Nephron (organoid): ENCODE measurements around the gene LTF.

Experiments
- H3K27ac Mint-ChIP-seq, 3 experiments: 2 replicates each; pipeline ENCODE4 v1.8.0; 2020; ENCODE audit warnings: mixed read lengths in 3 of 3, mild to moderate bottlenecking in 2 of 3, moderate library complexity in 1 of 3
- H3K27me3 Mint-ChIP-seq: 2 replicates; pipeline ENCODE4 v1.8.0; 2021; ENCODE audit warnings: low read depth, mild to moderate bottlenecking, moderate library complexity, mixed read lengths
- H3K36me3 Mint-ChIP-seq: 2 replicates; pipeline ENCODE4 v1.8.0; 2020; ENCODE audit warnings: low read depth, mixed read lengths
- H3K4me1 Mint-ChIP-seq: 2 replicates; pipeline ENCODE4 v1.8.0; 2020; ENCODE audit warnings: mixed read lengths
- H3K4me3 Mint-ChIP-seq, 3 experiments: 2 replicates each; pipeline ENCODE4 v1.8.0; 2020; ENCODE audit warnings: mild to moderate bottlenecking in 3 of 3, mixed read lengths in 3 of 3, moderate library complexity in 2 of 3
- H3K9me3 Mint-ChIP-seq: 2 replicates; pipeline ENCODE4 v1.8.0; 2020; ENCODE audit warnings: mixed read lengths
- CTCF ChIP-seq, 3 experiments: fragments of 200-600 bp; sonication (generic); IDR thresholded peaks; one replicate each; pipeline ENCODE4 v1.5.0; 2021; ENCODE audit warnings: antibody characterized with exemption in 3 of 3; ENCODE audit not compliant: unreplicated experiment in 3 of 3

The LTF gene

GRCh38 chr3:46505953-46506352 is 41.2 kb upstream of the LTF start:
- H3K27me3 Mint-ChIP-seq = no peaks in the 10 kb centered on the region
- H3K4me3 Mint-ChIP-seq = no peak overlapping the region
- peaks cover 37% of the 10 kb centered on the region for H3K4me1 Mint-ChIP-seq
- no peak for TF ChIP-seq CTCF (IDR thresholded peaks at IDR 0.05; ENCODE audit: unreplicated experiment in 3 of 3)
- no peak overlapping the region for H3K27ac Mint-ChIP-seq
- no peaks in the 10 kb centered on the region for H3K36me3 Mint-ChIP-seq
- H3K9me3 Mint-ChIP-seq = no peaks in the 10 kb centered on the region

- no peaks in the 10 kb centered on the region for H3K27me3 Mint-ChIP-seq
- no peak overlapping the region for H3K4me3 Mint-ChIP-seq
- H3K27ac Mint-ChIP-seq = no peak overlapping the region
- H3K9me3 Mint-ChIP-seq = no peaks in the 10 kb centered on the region
- H3K4me1 Mint-ChIP-seq = peaks cover 42% of the 10 kb centered on the region
- H3K36me3 Mint-ChIP-seq = no peaks in the 10 kb centered on the region
- no peak for TF ChIP-seq CTCF (IDR thresholded peaks at IDR 0.05; ENCODE audit: unreplicated experiment in 3 of 3)
Observed at GRCh38 chr3:46504789-46505188, 40.1 kb upstream of the LTF start.

DNA sequence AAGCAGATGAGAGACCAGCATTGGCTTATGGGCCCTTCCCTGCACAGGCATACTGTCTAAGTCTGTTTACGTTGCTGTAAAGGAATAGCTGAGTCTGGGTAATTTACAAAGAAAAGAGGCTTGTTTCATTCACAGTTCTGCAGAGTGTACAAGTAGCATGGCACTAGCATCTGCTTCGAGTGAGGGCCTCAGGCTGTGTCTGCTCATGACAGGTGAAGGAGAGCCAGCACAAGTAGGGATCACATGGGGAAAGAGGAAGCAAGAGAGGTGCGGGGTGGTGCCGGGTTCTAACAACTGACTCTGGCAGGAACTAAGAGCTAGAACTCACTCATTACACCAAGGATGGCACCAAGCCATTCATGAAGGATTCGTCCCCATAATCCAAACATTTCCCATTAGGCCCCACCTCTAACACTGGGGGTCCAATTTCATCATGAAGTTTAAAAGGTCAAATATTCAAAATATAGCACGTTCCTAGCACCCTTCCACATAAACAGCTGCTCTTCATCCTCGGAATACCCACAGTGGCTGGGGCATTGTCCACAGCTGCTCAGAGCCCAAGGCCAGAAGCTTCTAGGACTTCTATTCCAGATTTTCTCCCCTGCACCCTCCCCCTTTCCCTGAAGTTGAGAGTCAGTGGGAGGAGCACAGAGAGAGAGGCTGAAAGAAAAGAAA is 38.6 kb upstream of the LTF start:
- H3K4me3 Mint-ChIP-seq = peak overlapping the region in 1 of 3 experiments; percentile 17
- H3K9me3 Mint-ChIP-seq = no peaks in the 10 kb centered on the region
- H3K36me3 Mint-ChIP-seq = no peaks in the 10 kb centered on the region
- no peak for TF ChIP-seq CTCF (IDR thresholded peaks at IDR 0.05; ENCODE audit: unreplicated experiment in 3 of 3)
- H3K27me3 Mint-ChIP-seq = peaks cover 6% of the 10 kb centered on the region
- peak overlapping the region; percentile 4 to 16 (median 10) for H3K27ac Mint-ChIP-seq
- peaks cover 50% of the 10 kb centered on the region for H3K4me1 Mint-ChIP-seq

- Mint-ChIP-seq H3K4me1 (peaks cover 52% of the 10 kb centered on the region), H3K4me3 (no peak overlapping the region), H3K27ac (peak overlapping the region in 1 of 3 experiments; percentile 62), H3K9me3 (no peaks in the 10 kb centered on the region), H3K36me3 (no peaks in the 10 kb centered on the region), H3K27me3 (peaks cover 12% of the 10 kb centered on the region)
- TF ChIP-seq CTCF (IDR thresholded peaks at IDR 0.05; ENCODE audit: unreplicated experiment in 3 of 3) = no peak
Observed at GRCh38 chr3:46501702-46502101, 37.0 kb upstream of the LTF start.

GRCh38 chr3:46500656-46501635 is 36.2 kb upstream of the LTF start:
- Mint-ChIP-seq H3K4me1 (peaks cover 48% of the 10 kb centered on the region), H3K27ac (peak overlapping the region in 2 of 3 experiments; percentile 4 to 62), H3K9me3 (peaks cover 2% of the 10 kb centered on the region), H3K4me3 (no peak overlapping the region), H3K36me3 (no peaks in the 10 kb centered on the region), H3K27me3 (peaks cover 16% of the 10 kb centered on the region)
- no peak for TF ChIP-seq CTCF (IDR thresholded peaks at IDR 0.05; ENCODE audit: unreplicated experiment in 3 of 3)
